Astrocyte of the cerebellum (primary cell): ENCODE measurements around the gene BACE1.

Experiments used
- DNase-seq: peaks from one replicate; pipeline ENCODE4 v3.0.0-alpha.2; 2011; ENCODE audit warnings: low read depth
- H3K4me3 ChIP-seq: 2 replicates; pipeline ENCODE4 v1.5.1; 2011; ENCODE audit warnings: mild to moderate bottlenecking, low read depth, low read length, moderate library complexity
- CTCF ChIP-seq: IDR thresholded peaks from 2 replicates; pipeline ENCODE4 v1.5.1; 2012; ENCODE audit warnings: low read length, low read depth, moderate library complexity, mild to moderate bottlenecking; ENCODE audit errors: missing control alignments
- in situ Hi-C: cut with HindIII; loops from 2 replicates; pipeline ENCODE4 v1.10.0; 2017; ENCODE audit warnings: low sequenced_read_pairs

Gene BACE1

GRCh38 chr11:117239295-117239694 is 76.8 kb downstream of the BACE1 start:
- H3K4me3 ChIP-seq = no peak overlapping the region
- in situ Hi-C loops = no loop called here
- DNase-seq = peak; percentile 47
- TF ChIP-seq CTCF = peak; percentile 64

GRCh38 chr11:117238221-117238620 is 77.8 kb downstream of the BACE1 start:
- DNase-seq = no peak
- H3K4me3 ChIP-seq = no peak overlapping the region
- in situ Hi-C loops = no loop called here
- TF ChIP-seq CTCF = no peak
